WTC11 (cell line): Measurements from ENCODE around the gene TNRC6A. TPM values are rescaled to one million over a fixed set of nuclear protein-coding genes. Genes with fewer than 3 reads are reported as not detected.

Experiments used
- ATAC-seq: fragments of 200-7000 bp; cut with Tn5 transposase; 2 replicates; pipeline ENCODE4 v1.10.0; 2021; ENCODE audit warnings: mild to moderate bottlenecking, moderate library complexity
- CTCF ChIA-PET: fragments of 300-600 bp; sonication (Branson Sonifier 250); formaldehyde crosslinking; loops from one replicate; lab custom pipeline; 2021; ENCODE audit warnings: antibody characterized with exemption; lab: Charles Lee
- POLR2A ChIA-PET: fragments of 350-600 bp; sonication (Branson Sonifier 250); formaldehyde crosslinking; loops from one replicate; lab custom pipeline; 2021; ENCODE audit warnings: antibody characterized with exemption; lab: Charles Lee
- DNase-seq: peaks from one replicate; pipeline ENCODE4 v3.0.0; 2021; ENCODE audit warnings: low spot score
- H3K27ac Mint-ChIP-seq: 2 replicates; pipeline ENCODE4 v1.8.0; 2021; ENCODE audit warnings: mixed read lengths
- H3K27me3 Mint-ChIP-seq: 2 replicates; pipeline ENCODE4 v1.8.0; 2021; ENCODE audit warnings: low read depth, mild to moderate bottlenecking, moderate library complexity, mixed read lengths
- H3K36me3 Mint-ChIP-seq: 2 replicates; pipeline ENCODE4 v1.8.0; 2021; ENCODE audit warnings: mixed read lengths
- H3K4me1 Mint-ChIP-seq: 2 replicates; pipeline ENCODE4 v1.8.0; 2022; ENCODE audit warnings: mixed read lengths
- H3K4me3 Mint-ChIP-seq: 2 replicates; pipeline ENCODE4 v1.8.0; 2021; ENCODE audit warnings: mild to moderate bottlenecking, moderate library complexity, mixed read lengths
- H3K9me3 Mint-ChIP-seq: 2 replicates; pipeline ENCODE4 v1.8.0; 2021; ENCODE audit warnings: mixed read lengths
- AFF4 ChIP-seq: sonication (generic); formaldehyde crosslinking; IDR thresholded peaks from 2 replicates; pipeline ENCODE4 v1.8.1; 2023; ENCODE audit warnings: mild to moderate bottlenecking, missing genetic modification reagents, borderline replicate concordance
- CREM ChIP-seq: sonication (generic); formaldehyde crosslinking; IDR thresholded peaks from 2 replicates; pipeline ENCODE4 v1.8.1; 2022; ENCODE audit warnings: mild to moderate bottlenecking, missing genetic modification reagents, moderate library complexity
- ELF4 ChIP-seq: sonication (generic); formaldehyde crosslinking; IDR thresholded peaks from 2 replicates; pipeline ENCODE4 v1.8.1; 2022; ENCODE audit warnings: low read depth, mild to moderate bottlenecking, moderate library complexity, missing genetic modification reagents
- IRF2 ChIP-seq: sonication (generic); formaldehyde crosslinking; IDR thresholded peaks from 2 replicates; pipeline ENCODE4 v1.8.0; 2022; ENCODE audit warnings: low read depth, missing genetic modification reagents, borderline replicate concordance
- MLX ChIP-seq: sonication (generic); formaldehyde crosslinking; IDR thresholded peaks from 2 replicates; pipeline ENCODE4 v1.8.1; 2023; ENCODE audit warnings: mild to moderate bottlenecking, missing genetic modification reagents, moderate library complexity
- MXD4 ChIP-seq: fragments of 250-450 bp; sonication (Bioruptor Pico); IDR thresholded peaks from 2 replicates; pipeline ENCODE4 v1.8.0; 2021; ENCODE audit warnings: mild to moderate bottlenecking, moderate library complexity, borderline replicate concordance
- NR3C1 ChIP-seq: sonication (generic); formaldehyde crosslinking; conservative IDR thresholded peaks from 2 replicates; pipeline ENCODE4 v1.8.1; 2023; ENCODE audit warnings: low read depth, mild to moderate bottlenecking, missing genetic modification reagents
- PREB ChIP-seq: sonication (generic); formaldehyde crosslinking; IDR thresholded peaks from 2 replicates; pipeline ENCODE4 v1.8.1; 2022; ENCODE audit warnings: mild to moderate bottlenecking, missing genetic modification reagents, moderate library complexity, borderline replicate concordance
- SMAD4 ChIP-seq: sonication (generic); formaldehyde crosslinking; IDR thresholded peaks from 2 replicates; pipeline ENCODE4 v1.8.0; 2022; ENCODE audit warnings: mild to moderate bottlenecking, missing genetic modification reagents
- ZNF425 ChIP-seq: fragments of 250-450 bp; sonication (Bioruptor Pico); conservative IDR thresholded peaks from 2 replicates; pipeline ENCODE4 v1.9.0; 2021; ENCODE audit warnings: mild to moderate bottlenecking
- total RNA-seq: library from RNA; stranded (reverse); gene quantifications from 3 replicates; pipeline ENCODE4 v1.2.3, GENCODE V29; 2021
- TF ChIP-seq, protein P1 (sequence below): fragments of 250-450 bp; sonication (Bioruptor Pico); IDR thresholded peaks from 2 replicates; pipeline ENCODE4 v1.9.0; 2021; ENCODE audit warnings: mild to moderate bottlenecking
- TF ChIP-seq, protein P2 (sequence below): sonication (generic); formaldehyde crosslinking; IDR thresholded peaks from 2 replicates; pipeline ENCODE4 v1.8.1; 2022; ENCODE audit warnings: mild to moderate bottlenecking, moderate library complexity, missing genetic modification reagents
- TF ChIP-seq, protein P3 (sequence below): fragments of 200-600 bp; IDR thresholded peaks from 2 replicates; pipeline ENCODE4 v1.8.0; 2022; ENCODE audit warnings: antibody characterized with exemption
- TF ChIP-seq, protein P4 (sequence below): sonication (generic); formaldehyde crosslinking; IDR thresholded peaks from 2 replicates; pipeline ENCODE4 v1.8.1; 2023; ENCODE audit warnings: mild to moderate bottlenecking, missing genetic modification reagents
- TF ChIP-seq, protein P5 (sequence below): fragments of 250-450 bp; sonication (Bioruptor Pico); IDR thresholded peaks from 2 replicates; pipeline ENCODE4 v1.8.0; 2021; ENCODE audit warnings: mild to moderate bottlenecking
- TF ChIP-seq, protein P6 (sequence below): sonication (generic); formaldehyde crosslinking; IDR thresholded peaks from 2 replicates; pipeline ENCODE4 v1.8.1; 2022; ENCODE audit warnings: low read depth, missing genetic modification reagents, borderline replicate concordance

The TNRC6A gene
- total RNA-seq, 1 experiment from 2014 or later = 86.3 TPM

DNA sequence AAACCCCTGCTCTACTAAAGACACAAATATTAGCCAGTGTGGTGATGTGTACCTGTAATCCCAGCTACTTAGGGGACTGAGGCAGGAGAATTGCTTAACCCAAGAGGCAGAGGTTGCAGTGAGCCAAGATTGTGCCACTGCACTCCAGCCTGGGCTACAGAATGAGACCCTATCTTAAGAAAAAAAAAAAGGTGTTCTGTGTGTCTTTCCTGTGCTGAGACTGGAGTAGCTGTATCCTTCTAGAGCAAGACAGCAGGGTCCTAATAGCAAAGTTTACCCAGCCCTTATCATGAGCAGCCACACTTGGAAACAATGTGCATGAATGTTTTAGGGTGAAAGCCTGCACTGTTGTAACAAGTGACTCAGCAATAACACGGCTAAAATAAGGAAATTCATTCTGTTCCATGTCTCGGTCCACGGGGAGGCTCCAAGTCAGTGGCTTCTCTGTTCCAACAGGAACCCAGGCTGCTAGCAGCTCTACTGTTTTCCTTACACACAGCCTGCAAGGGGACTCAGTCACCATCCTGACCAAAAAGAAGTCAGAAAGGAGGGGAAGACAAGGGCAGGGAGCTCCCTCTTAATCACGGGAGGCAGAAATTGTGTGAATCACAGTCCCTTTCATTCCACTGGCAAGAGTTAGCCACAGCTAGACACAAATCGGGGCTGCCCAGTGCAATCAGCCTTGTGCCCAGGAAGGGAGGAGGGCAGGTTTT lies 109.3 kb downstream of the TNRC6A start:
- no peak for TF ChIP-seq SMAD4
- no peak for TF ChIP-seq AFF4 (CRISPR knock-in tag)
- TF ChIP-seq CREM (CRISPR knock-in tag) = no peak
- ATAC-seq (no peak), DNase-seq (no peak)
- no peak overlapping the region for H3K27ac Mint-ChIP-seq
- no peaks in the 10 kb centered on the region for H3K27me3 Mint-ChIP-seq
- ChIA-PET CTCF (no interaction called here), POLR2A (no interaction called here)
- H3K36me3 Mint-ChIP-seq = no peaks in the 10 kb centered on the region
- H3K9me3 Mint-ChIP-seq = no peaks in the 10 kb centered on the region
- no peaks in the 10 kb centered on the region for H3K4me1 Mint-ChIP-seq
- H3K4me3 Mint-ChIP-seq = no peak overlapping the region

DNA sequence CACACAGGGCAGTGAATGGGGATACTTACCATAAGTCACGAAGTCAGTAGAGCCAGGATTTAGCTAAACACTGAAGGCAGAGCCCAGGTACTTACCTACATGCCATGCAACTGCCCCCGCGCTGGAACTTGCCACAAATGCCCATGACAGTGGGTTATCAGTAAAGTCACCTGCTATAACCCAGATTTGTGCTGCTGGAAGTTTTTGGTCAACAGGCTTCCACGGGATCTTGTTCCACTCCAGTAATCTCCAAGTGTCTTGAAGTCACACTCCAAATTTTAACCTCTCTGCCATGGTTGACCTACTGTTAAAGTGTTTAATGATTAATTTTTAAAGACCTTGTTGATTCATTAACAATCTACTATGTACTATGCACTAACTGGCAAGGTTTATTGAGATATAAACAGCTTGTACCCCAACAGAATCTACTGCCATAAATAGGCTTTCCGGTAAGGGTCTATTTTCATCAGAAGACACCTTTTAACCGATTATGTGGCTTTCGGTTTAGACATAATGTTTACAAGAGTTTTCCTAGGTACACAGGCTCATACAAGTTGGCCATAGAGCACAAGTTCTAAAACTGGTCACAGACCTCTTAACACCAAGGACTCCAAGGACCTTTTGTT lies 110.0 kb downstream of the TNRC6A start:
- no peaks in the 10 kb centered on the region for H3K27me3 Mint-ChIP-seq
- H3K4me1 Mint-ChIP-seq = no peaks in the 10 kb centered on the region
- no peak overlapping the region for H3K27ac Mint-ChIP-seq
- no peak for ATAC-seq
- POLR2A ChIA-PET = no interaction called here
- H3K36me3 Mint-ChIP-seq = no peaks in the 10 kb centered on the region
- DNase-seq = no peak
- H3K4me3 Mint-ChIP-seq = no peak overlapping the region
- CTCF ChIA-PET = no interaction called here
- H3K9me3 Mint-ChIP-seq = no peaks in the 10 kb centered on the region
- TF ChIP-seq, protein P1, sequence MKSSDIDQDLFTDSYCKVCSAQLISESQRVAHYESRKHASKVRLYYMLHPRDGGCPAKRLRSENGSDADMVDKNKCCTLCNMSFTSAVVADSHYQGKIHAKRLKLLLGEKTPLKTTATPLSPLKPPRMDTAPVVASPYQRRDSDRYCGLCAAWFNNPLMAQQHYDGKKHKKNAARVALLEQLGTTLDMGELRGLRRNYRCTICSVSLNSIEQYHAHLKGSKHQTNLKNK = no peak
- TF ChIP-seq ZNF425 (CRISPR knock-in tag) = no peak
- TF ChIP-seq, protein P2, sequence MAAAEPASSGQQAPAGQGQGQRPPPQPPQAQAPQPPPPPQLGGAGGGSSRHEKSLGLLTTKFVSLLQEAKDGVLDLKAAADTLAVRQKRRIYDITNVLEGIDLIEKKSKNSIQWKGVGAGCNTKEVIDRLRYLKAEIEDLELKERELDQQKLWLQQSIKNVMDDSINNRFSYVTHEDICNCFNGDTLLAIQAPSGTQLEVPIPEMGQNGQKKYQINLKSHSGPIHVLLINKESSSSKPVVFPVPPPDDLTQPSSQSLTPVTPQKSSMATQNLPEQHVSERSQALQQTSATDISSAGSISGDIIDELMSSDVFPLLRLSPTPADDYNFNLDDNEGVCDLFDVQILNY (CRISPR knock-in tag) = no peak
- TF ChIP-seq, protein P3, sequence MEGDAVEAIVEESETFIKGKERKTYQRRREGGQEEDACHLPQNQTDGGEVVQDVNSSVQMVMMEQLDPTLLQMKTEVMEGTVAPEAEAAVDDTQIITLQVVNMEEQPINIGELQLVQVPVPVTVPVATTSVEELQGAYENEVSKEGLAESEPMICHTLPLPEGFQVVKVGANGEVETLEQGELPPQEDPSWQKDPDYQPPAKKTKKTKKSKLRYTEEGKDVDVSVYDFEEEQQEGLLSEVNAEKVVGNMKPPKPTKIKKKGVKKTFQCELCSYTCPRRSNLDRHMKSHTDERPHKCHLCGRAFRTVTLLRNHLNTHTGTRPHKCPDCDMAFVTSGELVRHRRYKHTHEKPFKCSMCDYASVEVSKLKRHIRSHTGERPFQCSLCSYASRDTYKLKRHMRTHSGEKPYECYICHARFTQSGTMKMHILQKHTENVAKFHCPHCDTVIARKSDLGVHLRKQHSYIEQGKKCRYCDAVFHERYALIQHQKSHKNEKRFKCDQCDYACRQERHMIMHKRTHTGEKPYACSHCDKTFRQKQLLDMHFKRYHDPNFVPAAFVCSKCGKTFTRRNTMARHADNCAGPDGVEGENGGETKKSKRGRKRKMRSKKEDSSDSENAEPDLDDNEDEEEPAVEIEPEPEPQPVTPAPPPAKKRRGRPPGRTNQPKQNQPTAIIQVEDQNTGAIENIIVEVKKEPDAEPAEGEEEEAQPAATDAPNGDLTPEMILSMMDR = no peak
- TF ChIP-seq, protein P4, sequence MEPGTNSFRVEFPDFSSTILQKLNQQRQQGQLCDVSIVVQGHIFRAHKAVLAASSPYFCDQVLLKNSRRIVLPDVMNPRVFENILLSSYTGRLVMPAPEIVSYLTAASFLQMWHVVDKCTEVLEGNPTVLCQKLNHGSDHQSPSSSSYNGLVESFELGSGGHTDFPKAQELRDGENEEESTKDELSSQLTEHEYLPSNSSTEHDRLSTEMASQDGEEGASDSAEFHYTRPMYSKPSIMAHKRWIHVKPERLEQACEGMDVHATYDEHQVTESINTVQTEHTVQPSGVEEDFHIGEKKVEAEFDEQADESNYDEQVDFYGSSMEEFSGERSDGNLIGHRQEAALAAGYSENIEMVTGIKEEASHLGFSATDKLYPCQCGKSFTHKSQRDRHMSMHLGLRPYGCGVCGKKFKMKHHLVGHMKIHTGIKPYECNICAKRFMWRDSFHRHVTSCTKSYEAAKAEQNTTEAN = no peak
- TF ChIP-seq NR3C1 = no peak
- TF ChIP-seq, protein P5, sequence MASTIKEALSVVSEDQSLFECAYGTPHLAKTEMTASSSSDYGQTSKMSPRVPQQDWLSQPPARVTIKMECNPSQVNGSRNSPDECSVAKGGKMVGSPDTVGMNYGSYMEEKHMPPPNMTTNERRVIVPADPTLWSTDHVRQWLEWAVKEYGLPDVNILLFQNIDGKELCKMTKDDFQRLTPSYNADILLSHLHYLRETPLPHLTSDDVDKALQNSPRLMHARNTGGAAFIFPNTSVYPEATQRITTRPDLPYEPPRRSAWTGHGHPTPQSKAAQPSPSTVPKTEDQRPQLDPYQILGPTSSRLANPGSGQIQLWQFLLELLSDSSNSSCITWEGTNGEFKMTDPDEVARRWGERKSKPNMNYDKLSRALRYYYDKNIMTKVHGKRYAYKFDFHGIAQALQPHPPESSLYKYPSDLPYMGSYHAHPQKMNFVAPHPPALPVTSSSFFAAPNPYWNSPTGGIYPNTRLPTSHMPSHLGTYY (CRISPR knock-in tag) = no peak
- no peak for TF ChIP-seq MLX
- TF ChIP-seq MXD4 (CRISPR knock-in tag) = no peak
- no peak for TF ChIP-seq ELF4
- TF ChIP-seq PREB = no peak
- TF ChIP-seq IRF2 = no peak
- TF ChIP-seq, protein P6, sequence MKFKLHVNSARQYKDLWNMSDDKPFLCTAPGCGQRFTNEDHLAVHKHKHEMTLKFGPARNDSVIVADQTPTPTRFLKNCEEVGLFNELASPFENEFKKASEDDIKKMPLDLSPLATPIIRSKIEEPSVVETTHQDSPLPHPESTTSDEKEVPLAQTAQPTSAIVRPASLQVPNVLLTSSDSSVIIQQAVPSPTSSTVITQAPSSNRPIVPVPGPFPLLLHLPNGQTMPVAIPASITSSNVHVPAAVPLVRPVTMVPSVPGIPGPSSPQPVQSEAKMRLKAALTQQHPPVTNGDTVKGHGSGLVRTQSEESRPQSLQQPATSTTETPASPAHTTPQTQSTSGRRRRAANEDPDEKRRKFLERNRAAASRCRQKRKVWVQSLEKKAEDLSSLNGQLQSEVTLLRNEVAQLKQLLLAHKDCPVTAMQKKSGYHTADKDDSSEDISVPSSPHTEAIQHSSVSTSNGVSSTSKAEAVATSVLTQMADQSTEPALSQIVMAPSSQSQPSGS (CRISPR knock-in tag) = no peak
